GM18508 (cell line): ENCODE data around the gene KRT4.
"Not testable (repeated sequence)": the region's sequence is repeated elsewhere in the genome, so short reads cannot be mapped to it uniquely, and the experiment has no call there.

Experiments used
- ATAC-seq: cut with Tn5 transposase; IDR thresholded peaks from one replicate; pipeline ENCODE4 v1.9.1; 2021; ENCODE audit warnings: moderate number of reproducible peaks; ENCODE audit not compliant: insufficient read depth, unreplicated experiment

The KRT4 gene

DNA sequence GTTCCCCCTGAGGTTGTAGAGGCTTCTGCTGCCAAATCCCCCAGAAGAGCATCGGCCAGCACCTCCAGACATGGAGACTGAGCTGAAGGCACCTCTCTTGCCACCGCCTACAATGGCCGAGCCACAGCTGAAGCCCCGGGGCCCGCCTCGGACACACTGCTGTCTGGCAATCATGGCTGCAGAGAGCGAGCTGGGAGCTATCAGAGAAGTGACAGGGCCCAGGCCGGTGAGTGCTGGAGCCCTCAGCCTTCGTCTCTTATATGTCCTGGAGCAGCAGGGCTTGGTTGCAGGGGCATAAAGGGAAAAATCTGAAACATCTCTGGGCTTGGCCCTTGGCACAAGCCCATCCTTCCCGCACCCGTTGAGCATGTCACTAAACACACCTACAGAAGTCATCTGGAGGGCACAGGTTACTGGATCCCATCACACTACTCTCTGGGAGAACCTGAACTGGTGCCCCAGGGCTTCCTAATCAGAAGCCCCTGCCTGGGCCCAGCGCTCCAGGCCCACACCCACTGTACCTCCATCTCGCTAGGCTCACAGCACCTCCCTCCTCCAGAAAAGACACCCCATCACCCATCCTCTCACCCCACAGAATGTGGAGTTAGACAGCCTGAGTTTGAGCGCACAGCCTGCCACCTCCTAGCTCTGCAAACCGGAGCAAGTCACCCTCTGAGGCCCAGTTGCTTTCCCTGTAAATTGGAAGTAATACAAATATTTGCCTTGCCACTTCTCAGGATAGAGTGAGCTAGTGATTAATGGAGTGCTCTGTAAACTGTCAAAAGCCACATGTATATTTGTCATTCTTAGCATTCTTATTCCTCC is at the start of gene KRT4:
Gene KRT4, minus strand, starts transcription at position 232 of the 825 bp plus-strand sequence. Its CDS starts 58 bp downstream, at position 174.
- ATAC-seq = no peak

DNA sequence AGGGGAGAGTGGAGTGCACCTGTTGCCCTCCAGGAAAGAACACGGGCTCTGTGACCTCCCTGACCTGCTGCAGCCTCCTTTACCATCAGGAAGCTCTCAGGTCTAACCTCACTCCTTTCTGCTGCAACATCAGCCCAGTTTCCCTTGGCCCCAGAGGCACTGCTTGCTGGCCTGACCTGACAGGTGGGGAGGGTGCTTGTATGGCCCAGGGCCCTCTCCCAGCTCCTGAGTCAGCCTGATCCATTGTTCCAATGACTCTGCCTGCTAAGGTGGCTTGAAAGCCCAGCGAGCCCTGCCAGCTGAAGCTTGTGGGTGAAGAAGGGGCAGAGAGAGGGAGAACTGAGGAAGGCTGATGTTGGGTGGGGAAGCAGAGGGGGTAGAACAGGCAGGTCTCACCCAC is 48.1 kb upstream of the KRT4 start:
- no peak for ATAC-seq

DNA sequence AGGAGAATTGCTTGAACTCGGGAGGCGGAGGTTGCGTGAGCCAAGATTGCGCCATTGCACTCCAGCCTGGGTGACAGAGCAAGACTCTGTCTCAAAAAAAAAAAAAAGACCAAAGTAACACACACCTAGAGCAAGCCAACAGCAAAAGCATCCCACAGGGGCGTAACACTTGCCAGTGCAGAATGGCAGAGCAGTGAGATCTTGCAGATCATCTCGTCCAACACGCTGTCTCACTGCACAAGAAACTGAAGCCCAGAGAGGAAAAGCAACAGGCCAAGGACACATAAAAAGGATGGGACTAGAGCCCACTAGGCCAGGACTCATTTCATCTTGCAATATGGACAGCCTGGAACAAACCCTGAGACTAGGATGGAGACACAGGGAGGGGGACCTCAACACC is 47.6 kb upstream of the KRT4 start:
- ATAC-seq = no peak

DNA sequence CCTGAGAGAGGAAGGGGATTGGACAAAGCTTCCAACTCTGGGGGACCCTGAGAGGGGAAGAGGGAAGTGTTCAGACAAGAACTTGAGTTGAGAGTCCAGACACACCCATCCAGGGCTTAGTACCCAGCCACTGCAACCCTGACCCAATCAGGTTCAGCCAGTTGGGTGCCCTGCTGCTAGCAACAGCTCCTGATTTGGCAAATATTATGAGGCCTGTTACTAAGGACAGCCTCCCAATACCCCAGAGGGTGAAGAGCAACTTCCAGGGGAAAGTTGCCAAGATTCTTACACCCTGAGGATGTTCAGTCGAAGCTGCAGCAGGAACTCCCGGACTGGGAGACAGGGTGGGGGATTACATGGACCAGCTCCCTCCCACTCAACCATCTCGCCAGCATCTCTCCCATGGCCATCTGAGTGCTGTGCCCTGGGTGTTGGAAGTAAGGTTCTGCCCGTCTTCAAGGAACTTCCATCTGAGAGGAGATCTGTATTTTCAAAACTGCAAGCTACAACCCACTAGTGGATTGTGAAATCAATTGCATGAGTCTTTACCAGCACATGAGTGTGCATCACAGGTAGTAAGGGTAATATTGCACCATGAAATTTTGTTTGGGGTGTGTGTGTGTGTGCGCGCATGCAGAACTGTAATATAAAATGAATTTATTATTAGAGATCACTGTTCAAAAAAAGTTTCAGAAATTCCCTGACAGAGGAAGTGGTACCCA is 46.3 kb upstream of the KRT4 start:
- ATAC-seq = no peak

DNA sequence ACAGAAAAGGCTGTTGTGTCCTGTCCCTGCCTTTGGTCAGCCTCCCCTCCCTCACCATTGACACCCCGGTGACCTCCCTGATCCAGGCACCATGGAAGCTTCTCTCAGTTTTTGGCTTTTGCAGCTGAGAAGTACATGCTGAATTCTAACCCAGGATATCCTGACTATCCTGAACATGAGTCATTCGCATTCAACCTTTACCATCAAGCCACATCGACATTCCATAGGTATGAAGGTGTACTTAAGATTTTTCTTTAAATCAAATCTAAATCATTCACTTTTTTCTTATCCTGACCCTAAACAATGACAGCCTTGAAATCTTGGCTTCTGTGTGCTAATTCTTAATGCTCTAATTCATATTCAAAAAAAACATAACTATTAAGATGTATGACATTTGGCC is 43.6 kb upstream of the KRT4 start:
- ATAC-seq = no peak

DNA sequence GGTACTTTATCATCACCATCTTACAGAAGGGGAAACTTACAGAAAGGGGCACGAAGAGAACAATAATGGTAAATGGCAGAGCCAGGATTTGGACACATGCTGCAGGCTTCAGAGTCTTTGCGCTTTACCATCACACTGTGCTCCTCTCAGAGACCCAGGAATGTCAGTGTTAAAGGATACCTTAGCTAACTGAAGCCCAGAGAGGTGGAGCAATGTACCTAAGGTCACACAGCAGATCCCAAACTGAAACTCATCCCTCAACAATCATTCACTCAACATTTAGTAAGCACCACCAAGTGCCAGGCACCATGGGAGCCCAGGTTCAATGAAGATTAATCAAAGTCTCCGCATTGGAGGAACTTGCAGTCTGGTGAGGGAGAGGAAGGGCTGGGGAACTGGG is 42.9 kb upstream of the KRT4 start:
- ATAC-seq = no peak

DNA sequence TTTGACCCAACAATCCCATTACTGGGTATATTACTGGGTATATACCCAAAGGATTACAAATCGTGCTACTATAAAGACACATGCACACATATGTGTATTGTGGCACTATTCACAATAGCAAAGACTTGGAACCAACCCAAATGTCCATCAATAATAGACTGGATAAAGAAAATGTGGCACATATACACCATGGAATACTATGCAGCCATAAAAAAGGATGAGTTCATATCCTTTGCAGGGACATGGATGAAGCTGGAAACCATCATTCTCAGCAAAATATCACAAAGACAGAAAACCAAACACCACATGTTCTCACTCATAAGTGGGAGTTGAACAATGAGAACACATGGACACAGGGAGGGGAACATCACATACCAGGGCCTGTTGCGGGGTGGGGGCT is 42.2 kb upstream of the KRT4 start:
- not testable (repeated sequence) for ATAC-seq

DNA sequence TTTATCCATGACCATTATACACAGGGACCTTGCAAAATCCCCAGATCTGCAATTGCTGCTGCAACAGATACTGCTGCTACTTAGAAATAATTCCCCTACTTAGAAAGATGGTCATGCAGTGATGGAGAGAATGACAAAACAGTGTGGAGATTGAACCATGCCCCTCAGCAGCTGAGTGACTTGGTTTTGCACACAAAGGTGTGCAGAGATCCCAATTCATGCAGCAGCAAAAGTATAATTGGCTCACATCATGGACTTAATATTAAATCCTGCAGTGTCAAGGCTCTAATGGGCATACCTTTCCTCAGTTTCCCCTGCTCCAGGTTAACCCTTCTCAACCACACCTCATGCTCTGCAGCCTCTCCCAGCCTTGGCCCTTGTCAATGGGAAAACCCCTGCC is 37.9 kb upstream of the KRT4 start:
- no peak for ATAC-seq

DNA sequence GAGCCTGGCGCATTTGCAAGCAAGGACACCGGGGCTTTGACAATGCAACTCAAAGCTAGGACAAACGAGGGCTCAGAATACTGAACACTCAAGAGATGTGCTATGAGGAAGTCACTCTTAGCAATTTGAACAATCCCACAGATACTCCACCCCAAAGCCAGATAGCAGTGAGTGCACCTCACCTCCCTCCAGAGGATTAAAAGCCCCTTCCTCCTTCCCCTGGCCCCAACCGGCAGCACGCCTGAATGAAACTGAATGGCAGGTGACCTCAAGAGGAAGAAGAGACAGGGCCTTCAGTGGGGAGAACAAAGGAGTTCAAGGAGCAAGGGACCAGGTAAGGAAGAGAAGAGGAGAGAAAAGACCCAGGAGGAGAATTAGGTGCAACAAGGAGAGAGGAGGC is 36.8 kb upstream of the KRT4 start:
- ATAC-seq = no peak

DNA sequence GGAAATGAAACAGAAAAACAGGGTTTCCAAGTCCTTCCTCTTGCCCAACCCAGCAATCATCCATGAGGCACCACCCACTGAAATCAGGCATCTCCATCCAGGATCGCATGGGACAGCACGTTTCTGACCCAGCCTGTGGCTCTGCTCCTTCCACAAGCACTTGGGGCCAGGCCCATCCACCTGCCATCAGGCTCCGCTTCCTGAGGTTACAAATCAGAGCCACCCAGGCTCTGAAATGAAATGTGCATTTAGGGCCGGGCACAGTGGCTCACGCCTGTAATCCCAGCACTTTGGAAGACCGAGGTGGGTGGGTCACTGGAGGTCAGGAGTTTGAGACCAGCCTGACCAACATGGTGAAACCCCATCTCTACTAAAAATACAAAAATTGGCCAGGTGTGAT is 35.6 kb upstream of the KRT4 start:
- ATAC-seq = no peak

DNA sequence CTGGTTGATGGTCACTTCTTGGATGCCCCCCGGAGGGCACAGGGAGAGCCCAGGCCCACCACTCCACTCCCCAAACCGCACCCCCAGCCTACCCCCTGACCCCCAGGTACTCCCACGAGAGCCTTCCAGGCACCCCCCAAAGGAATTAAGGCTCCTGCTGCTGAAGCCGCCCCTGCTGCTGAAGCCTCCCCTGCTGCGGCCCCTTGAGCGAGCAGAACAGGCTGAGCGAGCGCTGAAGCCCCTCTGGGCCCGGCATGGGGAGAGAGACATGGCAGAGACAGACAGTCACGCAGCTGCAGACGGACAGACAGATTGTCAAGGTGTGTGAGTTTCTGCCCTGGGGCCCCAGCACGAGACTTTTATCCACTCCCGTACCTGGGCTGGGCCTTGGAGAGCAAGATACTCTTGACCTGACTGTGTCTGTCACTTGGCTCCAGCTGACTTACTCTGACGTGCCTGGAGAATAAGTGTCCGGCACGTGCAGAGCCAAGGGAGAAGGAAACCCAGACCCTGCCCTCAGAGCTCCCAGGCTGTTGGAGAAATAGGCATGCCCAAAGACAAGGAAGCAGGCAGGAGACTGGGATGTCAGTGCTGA is 34.8 kb upstream of the KRT4 start, which contains the start of gene KRT78:
Gene KRT78, minus strand, starts transcription at position 334 of the 595 bp plus-strand sequence. Its CDS starts 64 bp downstream, at position 270.
- no peak for ATAC-seq

DNA sequence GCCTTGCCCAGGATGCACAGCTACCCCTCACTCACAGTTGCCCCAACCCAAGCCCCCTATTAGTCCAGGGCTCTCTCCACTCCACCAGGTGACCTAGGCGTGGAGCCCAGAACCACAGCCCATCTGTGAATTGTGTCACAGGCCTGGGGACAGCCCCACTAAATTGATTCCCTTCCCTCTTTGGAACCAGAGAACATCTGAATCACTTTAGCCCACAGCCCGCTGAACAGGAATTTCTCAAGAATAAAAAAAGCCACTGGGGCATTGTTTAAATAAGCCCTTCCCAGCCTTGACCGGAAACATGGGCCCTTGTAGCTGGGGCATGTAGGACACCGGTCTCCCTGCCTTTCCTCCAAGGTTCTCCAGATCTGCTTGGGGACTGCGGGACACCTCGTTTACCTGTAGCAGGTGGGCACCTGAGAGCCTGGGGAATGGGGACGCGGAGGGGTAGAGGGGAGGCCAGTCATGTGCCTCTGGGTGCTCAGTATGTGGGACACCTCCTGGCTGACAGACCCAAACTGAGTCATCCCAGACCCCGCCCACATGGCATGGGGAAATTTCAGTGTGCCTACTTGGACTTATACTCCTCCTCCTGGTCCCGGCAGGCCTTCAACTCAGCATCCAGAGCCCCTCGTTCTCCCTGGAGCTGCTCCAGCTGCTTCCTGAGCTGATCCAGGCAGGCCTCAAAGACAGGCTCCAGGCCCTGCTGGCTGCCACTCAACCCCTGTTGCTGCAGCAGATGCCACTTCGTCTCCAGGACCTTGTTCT is 33.6 kb upstream of the KRT4 start:
- no peak for ATAC-seq

DNA sequence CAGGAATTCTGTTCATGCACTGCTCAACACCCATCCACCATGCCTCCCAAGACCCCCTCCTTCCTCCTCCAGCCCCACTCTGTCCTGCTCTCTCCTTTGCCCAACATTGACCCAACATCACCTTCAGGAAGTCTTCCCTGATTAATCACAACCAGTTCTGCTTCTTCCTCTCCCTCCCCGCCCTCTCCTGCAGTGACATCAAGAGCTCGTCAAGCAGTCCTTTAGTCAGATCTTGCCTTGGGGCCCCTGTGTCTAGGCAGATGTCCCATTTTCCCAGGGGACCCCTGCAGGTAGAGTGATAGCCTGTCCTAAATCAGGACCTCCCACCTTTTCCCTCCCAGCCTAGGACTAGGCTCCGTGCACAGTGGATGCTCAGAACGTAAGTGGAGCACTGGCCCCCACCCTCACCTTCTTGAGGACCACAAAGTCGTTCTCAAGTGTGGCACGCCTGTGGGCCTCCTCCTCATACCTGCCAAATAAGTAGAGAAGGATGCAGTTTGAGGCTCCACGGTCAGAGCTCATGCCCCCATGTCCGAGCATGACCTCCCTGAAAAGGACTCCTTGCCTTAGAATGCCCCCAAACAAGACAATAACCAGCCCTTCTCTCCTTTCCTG is 32.5 kb upstream of the KRT4 start:
- no peak for ATAC-seq

DNA sequence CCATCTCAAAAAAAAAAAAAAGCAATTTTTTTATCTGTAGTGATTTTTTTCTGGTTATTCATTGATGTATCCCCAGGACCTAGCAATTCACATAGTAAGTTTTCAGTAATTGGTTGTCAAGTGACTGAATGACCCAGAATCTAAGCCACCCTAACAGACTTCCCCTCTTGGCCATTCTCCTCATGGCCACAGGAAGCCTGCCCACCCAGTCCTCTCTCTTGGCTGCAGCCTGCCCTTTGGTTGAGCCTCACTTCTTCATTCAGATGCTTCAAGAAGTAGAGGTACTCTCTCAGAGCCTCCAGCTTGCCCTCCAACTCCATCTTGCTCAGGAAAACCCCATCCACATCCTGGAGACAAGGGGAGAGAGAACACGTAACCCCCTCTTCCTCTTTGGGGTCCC is 32.0 kb upstream of the KRT4 start:
- no peak for ATAC-seq

DNA sequence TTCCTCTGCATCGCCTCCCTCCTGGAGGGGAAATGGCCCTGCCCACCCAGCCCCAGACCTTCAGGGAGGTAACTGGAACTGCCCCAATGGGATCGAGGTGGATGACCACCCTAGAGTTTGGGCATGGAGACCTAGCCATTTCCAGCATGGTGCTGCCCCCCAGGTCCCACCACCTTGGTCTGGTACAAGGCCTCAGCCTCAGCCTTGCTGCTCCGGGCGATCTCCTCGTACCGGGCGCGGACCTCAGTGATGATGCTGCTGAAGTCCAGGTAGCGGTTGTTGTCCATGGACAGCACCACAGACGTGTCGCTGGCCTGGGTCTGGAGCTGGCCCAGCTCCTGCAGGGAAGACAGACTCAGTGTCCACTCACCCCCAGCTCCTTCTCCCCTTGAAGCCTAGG is 30.5 kb upstream of the KRT4 start:
- no peak for ATAC-seq

DNA sequence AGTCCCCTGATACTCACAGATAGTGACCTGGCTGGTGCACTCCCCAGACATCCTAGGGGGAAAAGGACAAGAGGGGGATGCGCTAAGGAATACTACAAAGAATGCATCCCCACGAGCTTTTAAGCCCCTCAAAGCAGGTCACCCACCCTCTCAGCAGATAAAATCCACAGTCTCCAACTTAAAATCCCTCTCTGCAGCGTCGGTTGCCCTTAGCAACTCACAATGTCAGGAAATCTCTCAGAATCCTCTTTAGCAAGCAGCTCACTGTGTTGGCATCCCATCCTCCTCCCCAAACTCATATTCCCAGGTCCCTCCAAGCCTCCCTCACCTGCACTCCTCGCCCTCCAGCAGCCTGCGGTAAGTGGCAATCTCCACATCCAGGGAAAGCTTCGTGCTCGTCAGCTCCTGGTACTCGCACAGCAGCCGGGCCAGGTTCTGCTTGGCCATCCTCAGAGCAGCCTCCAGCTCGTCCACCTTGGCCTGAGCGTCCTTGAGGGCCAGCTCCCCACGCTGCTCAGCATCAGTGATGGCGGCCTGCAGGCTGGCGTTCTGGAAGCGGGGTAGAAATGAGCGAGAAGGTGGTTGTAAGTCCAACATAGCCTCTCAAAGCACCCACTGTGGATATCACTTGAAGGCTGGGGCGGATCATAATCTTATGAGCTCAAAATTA is 25.7 kb upstream of the KRT4 start:
- no peak for ATAC-seq

DNA sequence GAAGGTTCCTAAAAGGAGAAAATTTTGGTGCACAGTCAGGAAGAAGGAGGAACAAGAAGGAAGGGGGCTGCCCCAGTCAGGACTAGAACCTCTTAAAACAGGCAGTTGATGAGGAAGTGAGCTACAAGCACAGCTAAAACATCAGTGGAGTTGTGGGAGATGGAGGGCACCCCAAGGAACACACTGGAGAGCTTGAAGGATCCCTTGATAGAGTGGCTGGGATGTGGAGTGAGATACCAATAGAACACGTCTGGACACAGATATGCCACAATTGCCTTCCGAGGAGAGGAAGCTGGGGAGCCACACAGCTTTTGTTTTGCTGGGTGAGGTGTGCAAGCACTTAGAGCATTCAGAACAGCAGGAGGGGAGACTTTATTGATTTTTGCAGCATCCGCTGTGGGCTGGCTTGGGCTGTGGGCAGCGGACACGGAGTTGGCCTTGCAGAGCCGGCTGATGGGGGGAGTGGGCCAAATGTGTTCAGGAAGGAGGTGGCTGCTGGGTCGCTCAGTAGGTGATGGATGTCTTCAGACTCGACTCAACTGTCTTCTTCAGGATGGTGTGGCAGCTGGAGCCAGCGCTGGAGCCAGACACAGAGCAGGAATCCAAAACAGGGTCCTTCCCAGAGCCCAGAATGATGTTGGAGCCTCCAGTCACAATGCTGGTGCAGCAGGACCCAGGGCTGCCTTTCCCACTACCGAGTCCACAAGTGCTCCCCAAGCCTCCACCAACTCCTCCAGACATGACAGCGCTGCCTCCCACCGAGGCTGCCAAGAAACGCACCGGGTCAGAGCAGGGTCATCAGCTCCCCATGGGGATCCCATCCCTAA is 24.9 kb upstream of the KRT4 start:
- ATAC-seq = no peak

DNA sequence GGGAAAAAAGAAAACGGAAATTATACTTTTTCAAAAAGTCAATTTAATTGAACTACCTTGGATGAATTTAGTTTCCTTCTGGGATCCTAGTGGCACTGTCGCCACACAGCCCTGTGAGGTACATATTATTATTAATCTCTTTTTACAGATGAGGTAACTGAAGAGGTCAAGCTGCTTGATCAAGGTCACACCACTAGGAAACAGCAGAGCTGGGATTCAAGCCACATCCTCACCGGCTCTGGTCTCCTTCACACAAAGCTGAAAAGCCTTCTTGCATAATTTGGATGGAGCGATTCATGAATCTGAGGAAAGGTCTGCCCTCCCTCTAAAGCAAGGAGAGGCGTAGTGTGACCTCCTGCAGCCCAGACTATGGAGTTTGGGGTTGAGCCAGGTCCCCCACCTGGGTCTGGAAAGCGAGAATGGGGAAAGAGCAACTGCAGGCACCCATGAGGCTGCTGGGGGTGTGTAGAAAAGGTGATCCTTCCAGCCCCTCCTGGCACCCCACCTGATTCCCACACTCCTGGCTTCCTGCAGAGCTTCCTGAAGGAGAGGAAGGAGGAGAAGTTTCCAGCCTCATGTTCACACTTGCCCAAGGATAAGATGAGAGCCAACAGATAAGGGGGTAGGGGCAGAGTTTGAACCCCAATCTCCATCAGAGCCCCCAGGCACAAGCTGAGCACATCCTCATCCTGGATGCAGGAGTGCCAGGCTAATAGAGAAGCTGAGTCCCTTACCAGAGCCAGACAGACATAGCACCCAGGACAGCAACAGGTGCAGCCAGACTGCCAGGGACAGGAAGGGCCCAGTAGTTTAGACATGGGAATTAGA is 24.1 kb upstream of the KRT4 start:
- ATAC-seq = no peak
